HepG2 (cell line): ENCODE measurements around the gene SYN1. TPM values are rescaled to one million over a fixed set of nuclear protein-coding genes. Genes with fewer than 3 reads are reported as not detected.

Experiments
- ARNT2 ChIP-seq: sonication (generic); formaldehyde crosslinking; IDR thresholded peaks from 2 replicates; pipeline ENCODE4 v1.8.0; 2022; ENCODE audit warnings: mild to moderate bottlenecking, low read depth, missing genetic modification reagents, moderate library complexity
- FOXO1 ChIP-seq: sonication (generic); formaldehyde crosslinking; IDR thresholded peaks from 2 replicates; pipeline ENCODE4 v1.4.0; 2020; ENCODE audit warnings: missing genetic modification reagents
- HOXA7 ChIP-seq: sonication (generic); formaldehyde crosslinking; IDR thresholded peaks from 2 replicates; pipeline ENCODE4 v1.8.1; 2022; ENCODE audit warnings: mild to moderate bottlenecking, missing genetic modification reagents, moderate library complexity
- KDM4B ChIP-seq: sonication (generic); formaldehyde crosslinking; IDR thresholded peaks from 2 replicates; pipeline ENCODE4 v1.4.0; 2020; ENCODE audit warnings: missing genetic modification reagents
- KMT2A ChIP-seq: sonication (generic); formaldehyde crosslinking; IDR thresholded peaks from 2 replicates; pipeline ENCODE4 v1.4.0; 2020; ENCODE audit warnings: missing genetic modification reagents
- MTERF4 ChIP-seq: sonication (generic); formaldehyde crosslinking; IDR thresholded peaks from 2 replicates; pipeline ENCODE4 v1.8.0; 2023; ENCODE audit warnings: mild to moderate bottlenecking, missing genetic modification reagents
- NR0B2 ChIP-seq: sonication (generic); formaldehyde crosslinking; IDR thresholded peaks from 2 replicates; pipeline ENCODE4 v1.4.0; 2020; ENCODE audit warnings: mild to moderate bottlenecking, missing genetic modification reagents
- NR3C1 ChIP-seq: sonication (generic); formaldehyde crosslinking; IDR thresholded peaks from 2 replicates; pipeline ENCODE4 v1.4.0; 2020; ENCODE audit warnings: missing genetic modification reagents
- TMF1 ChIP-seq: sonication (generic); formaldehyde crosslinking; IDR thresholded peaks from 2 replicates; pipeline ENCODE4 v1.8.1; 2022; ENCODE audit warnings: low read depth, missing genetic modification reagents
- ZBTB39 ChIP-seq: sonication (generic); formaldehyde crosslinking; IDR thresholded peaks from 2 replicates; pipeline ENCODE4 v1.5.0; 2020; ENCODE audit warnings: missing genetic modification reagents
- ZEB1 ChIP-seq: IDR thresholded peaks from 2 replicates; pipeline ENCODE4 v1.6.1; 2012; ENCODE audit warnings: mild to moderate bottlenecking, low read depth, inconsistent platforms; ENCODE audit not compliant: insufficient replicate concordance
- ZNF441 ChIP-seq: sonication (generic); formaldehyde crosslinking; IDR thresholded peaks from 2 replicates; pipeline ENCODE4 v1.7.0; 2021; ENCODE audit warnings: missing genetic modification reagents, borderline replicate concordance
- ZNF460 ChIP-seq: sonication (generic); formaldehyde crosslinking; IDR thresholded peaks from 2 replicates; pipeline ENCODE4 v1.5.1; 2020; ENCODE audit warnings: missing genetic modification reagents, mild to moderate bottlenecking, borderline replicate concordance
- ZNF737 ChIP-seq: sonication (generic); formaldehyde crosslinking; IDR thresholded peaks from 2 replicates; pipeline ENCODE4 v1.5.0; 2020; ENCODE audit warnings: missing genetic modification reagents, mild to moderate bottlenecking, borderline replicate concordance
- ZNF772 ChIP-seq: sonication (generic); formaldehyde crosslinking; IDR thresholded peaks from 2 replicates; pipeline ENCODE4 v1.5.0; 2020; ENCODE audit warnings: mild to moderate bottlenecking, missing genetic modification reagents
- polyA plus RNA-seq, 8 experiments: library from polyadenylated mRNA; depleted of rRNA in 3 of 8; stranded (reverse) in 7 of 8; unstranded in 1 of 8; fragments of >200 nt; fragmentation: Illumina TruSeq in 4 of 8; extraction: Trizol in 4 of 8; gene quantifications; 2 replicates each; pipeline versions ENCODE4 v1.2.1 to v1.2.3, GENCODE V29; 2011 to 2016; ENCODE audit warnings: low read depth in 4 of 8, missing spikeins in 1 of 8, mixed read lengths in 1 of 8; ENCODE audit not compliant: insufficient read depth in 1 of 8
- total RNA-seq, 5 experiments: library from RNA; depleted of rRNA; stranded (reverse); fragments of >200 nt; fragmentation: Illumina TruSeq; extraction: Trizol; gene quantifications; 2 replicates each; pipeline ENCODE4 v1.2.3, GENCODE V29; 2016; ENCODE audit warnings: low read depth in 1 of 5

SYN1 gene
- total and polyA plus RNA-seq, 2 of the 13 experiments (the other 11 are each of a cell fraction or from before 2014, with no cell fraction given), result not detected

- TF ChIP-seq NR0B2 (CRISPR knock-in tag) (no peak), KDM4B (CRISPR knock-in tag) (no peak), MTERF4 (CRISPR knock-in tag) (no peak), FOXO1 (CRISPR knock-in tag) (no peak), ZNF460 (CRISPR knock-in tag) (no peak), HOXA7 (CRISPR knock-in tag) (no peak), ZNF772 (no peak), TMF1 (no peak), ZNF441 (CRISPR knock-in tag) (0 out of 2 replicates have a peak, but pooled peaks have one; percentile 25), KMT2A (CRISPR knock-in tag) (no peak), ZBTB39 (CRISPR knock-in tag) (no peak), ZEB1 (no peak), NR3C1 (CRISPR knock-in tag) (no peak), ARNT2 (peak; percentile 26; the same call in 1 of the 2 replicates), ZNF737 (no peak)
- TF ChIP-seq, all 625 proteins: peak for 26
Observed at GRCh38 chrX:47650164-47651042, 30.7 kb upstream of the SYN1 start, which contains the start of gene ELK1 (continued).
